HepG2 (cell line): ENCODE results near the gene GRK6. TPM values are rescaled to one million over a fixed set of nuclear protein-coding genes. Genes with fewer than 3 reads are reported as not detected.
A peak's percentile ranks its signal among the peaks of the same experiment; 100 is the strongest.

Source experiments
- ATAC-seq: fragments of 200-7000 bp; cut with Tn5 transposase; 3 replicates; pipeline ENCODE4 v1.9.1; 2020; ENCODE audit warnings: mild to moderate bottlenecking, moderate library complexity
- BruUV-seq: library from RNA; stranded (reverse); fragments of 400-500 nt; replicated peaks from 2 replicates; lab custom pipeline; 2021; lab: Mats Ljungman, UMichigan
- CTCF ChIA-PET: fragments of 300-600 bp; formaldehyde crosslinking; extraction: SDS; loops from one replicate; lab custom pipeline; 2021; ENCODE audit warnings: low total read pairs, inconsistent platforms, low intra/inter-chr PET ratio; lab: Yijun Ruan, JAX
- POLR2A ChIA-PET: fragments of 350-600 bp; sonication (Branson Sonifier 250); formaldehyde crosslinking; loops from one replicate; lab custom pipeline; 2020; ENCODE audit warnings: antibody characterized with exemption, inconsistent platforms; lab: Yijun Ruan, JAX
- DNase-seq: peaks from one replicate; pipeline ENCODE4 v3.0.0-alpha.2; 2015; ENCODE audit warnings: low spot score
- FAIRE-seq: peaks from 3 replicates; lab custom pipeline; 2011; peaks lifted over from hg19 to GRCh38; lab: Jason Lieb, UNC
- H2AFZ ChIP-seq: one replicate; pipeline ENCODE4 v1.6.1; 2011; ENCODE audit warnings: low read length, inconsistent platforms
- H3K27ac ChIP-seq: fragments of 300-600 bp; 3 replicates; pipeline ENCODE4 v1.8.0; 2011; ENCODE audit warnings: mixed run types, mild to moderate bottlenecking, mixed read lengths, low read length, inconsistent platforms; ENCODE audit not compliant: insufficient read depth; ENCODE audit errors: extremely low read length
- H3K27me3 ChIP-seq, 2 experiments: fragments of 200-600 bp in 1 of 2; 2 replicates in 1 of 2; 3 replicates in 1 of 2; pipeline versions ENCODE4 v1.6.0 to v1.8.0; 2011; ENCODE audit warnings: low read length in 2 of 2, mild to moderate bottlenecking in 2 of 2, moderate library complexity in 2 of 2, inconsistent platforms in 1 of 2; ENCODE audit not compliant: insufficient read depth in 2 of 2, control insufficient read depth in 1 of 2
- H3K36me3 ChIP-seq, 2 experiments: fragments of 200-600 bp in 1 of 2; replicated peaks in 1 of 2; 2 replicates in 1 of 2; 3 replicates in 1 of 2; pipeline versions ENCODE4 v1.5.1 to v1.8.0; 2011; ENCODE audit warnings: low read length in 2 of 2, inconsistent platforms in 1 of 2; ENCODE audit not compliant: insufficient read depth in 2 of 2, control insufficient read depth in 1 of 2
- H3K4me1 ChIP-seq: 2 replicates; pipeline ENCODE4 v1.5.1; 2012; ENCODE audit warnings: low read length, inconsistent platforms; ENCODE audit not compliant: insufficient read depth
- H3K4me2 ChIP-seq: 2 replicates; pipeline ENCODE4 v1.6.0; 2011; ENCODE audit warnings: low read depth, low read length, inconsistent platforms
- H3K4me3 ChIP-seq, 3 experiments: fragments of 200-600 bp in 1 of 3; sonication (generic), shearing (Covaris generic) in 1 of 3; replicated peaks in 1 of 3; 2 replicates each; pipeline ENCODE4 v1.5.1; 2011 to 2016; ENCODE audit warnings: low read length in 3 of 3, inconsistent platforms in 2 of 3, low read depth in 2 of 3, mild to moderate bottlenecking in 2 of 3, control low read depth in 1 of 3, mixed read lengths in 1 of 3; ENCODE audit not compliant: insufficient read depth in 1 of 3
- H3K79me2 ChIP-seq: one replicate; pipeline ENCODE4 v1.6.1; 2011; ENCODE audit warnings: low read length, inconsistent platforms; ENCODE audit not compliant: insufficient read depth
- H3K9ac ChIP-seq: 2 replicates; pipeline ENCODE4 v1.6.0; 2011; ENCODE audit warnings: mild to moderate bottlenecking, low read depth, low read length, inconsistent platforms; ENCODE audit not compliant: insufficient read depth
- H3K9me3 ChIP-seq: 2 replicates; pipeline ENCODE4 v1.5.1; 2012; ENCODE audit warnings: mild to moderate bottlenecking, low read length
- H4K20me1 ChIP-seq: 2 replicates; pipeline ENCODE4 v1.6.0; 2011; ENCODE audit warnings: inconsistent platforms, mild to moderate bottlenecking, low read length, moderate library complexity; ENCODE audit not compliant: insufficient read depth
- BCL3 ChIP-seq: sonication (generic); formaldehyde crosslinking; IDR thresholded peaks from 2 replicates; pipeline ENCODE4 v1.5.1; 2020; ENCODE audit warnings: mild to moderate bottlenecking, missing genetic modification reagents, moderate library complexity
- CBX2 ChIP-seq, 2 experiments: fragments of 200-600 bp in 1 of 2; sonication (generic); formaldehyde crosslinking in 1 of 2; IDR thresholded peaks; 2 replicates each; pipeline versions ENCODE4 v1.7.0 to v1.8.1; 2018 to 2022; ENCODE audit warnings: low read depth in 2 of 2, low read length in 1 of 2, mild to moderate bottlenecking in 1 of 2, missing genetic modification reagents in 1 of 2
- GLMP ChIP-seq: sonication (generic); formaldehyde crosslinking; IDR thresholded peaks from 2 replicates; pipeline ENCODE4 v1.9.0; 2021; ENCODE audit warnings: missing genetic modification reagents, mild to moderate bottlenecking, borderline replicate concordance
- HNF4A ChIP-seq: sonication (generic); formaldehyde crosslinking; IDR thresholded peaks from 2 replicates; pipeline ENCODE4 v1.4.0; 2020; ENCODE audit warnings: missing genetic modification reagents
- KMT2A ChIP-seq: sonication (generic); formaldehyde crosslinking; IDR thresholded peaks from 2 replicates; pipeline ENCODE4 v1.4.0; 2020; ENCODE audit warnings: missing genetic modification reagents
- NFKB2 ChIP-seq: sonication (generic); formaldehyde crosslinking; IDR thresholded peaks from 2 replicates; pipeline ENCODE4 v1.4.0; 2020; ENCODE audit warnings: missing genetic modification reagents, borderline replicate concordance
- PAF1 ChIP-seq: IDR thresholded peaks from 2 replicates; pipeline ENCODE4 v1.6.1; 2016; ENCODE audit warnings: missing genetic modification reagents, missing compliant biosample characterization
- THAP8 ChIP-seq: sonication (generic); formaldehyde crosslinking; IDR thresholded peaks from 2 replicates; pipeline ENCODE4 v1.5.1; 2020; ENCODE audit warnings: missing genetic modification reagents, mild to moderate bottlenecking, borderline replicate concordance
- TMF1 ChIP-seq: sonication (generic); formaldehyde crosslinking; IDR thresholded peaks from 2 replicates; pipeline ENCODE4 v1.8.1; 2022; ENCODE audit warnings: low read depth, missing genetic modification reagents
- ZBTB7B ChIP-seq: sonication (generic); formaldehyde crosslinking; IDR thresholded peaks from 2 replicates; pipeline ENCODE4 v1.4.0; 2020; ENCODE audit warnings: missing genetic modification reagents
- ZMYM4 ChIP-seq: sonication (generic); formaldehyde crosslinking; IDR thresholded peaks from 2 replicates; pipeline ENCODE4 v1.8.1; 2023; ENCODE audit warnings: mild to moderate bottlenecking, missing genetic modification reagents
- ZNF430 ChIP-seq: sonication (generic); formaldehyde crosslinking; IDR thresholded peaks from 2 replicates; pipeline ENCODE4 v1.9.0; 2021; ENCODE audit warnings: mild to moderate bottlenecking, missing genetic modification reagents
- ZNF543 ChIP-seq: sonication (generic); formaldehyde crosslinking; IDR thresholded peaks from 2 replicates; pipeline ENCODE4 v1.4.0; 2020; ENCODE audit warnings: mild to moderate bottlenecking, missing genetic modification reagents
- ZNF615 ChIP-seq: sonication (generic); formaldehyde crosslinking; IDR thresholded peaks from 2 replicates; pipeline ENCODE4 v1.5.0; 2020; ENCODE audit warnings: mild to moderate bottlenecking, missing genetic modification reagents, borderline replicate concordance
- WGBS: methylation state at CpG from one replicate; pipeline ENCODE4 v1.1.6; 2017; ENCODE audit warnings: low lambda C conversion rate; 5-methylcytosine and 5-hydroxymethylcytosine counted together
- in situ Hi-C: cut with HindIII; loops from 2 replicates; pipeline ENCODE4 v1.10.0; 2017; ENCODE audit warnings: low pct_unique_long_range_greater_than_20kb; ENCODE audit not compliant: extremely low pct_ligation_motif_present
- intact Hi-C: fragments of 100-400 bp; cut with micrococcal nuclease; formaldehyde crosslinking; loops from one replicate; pipeline ENCODE4 v1.10.0; 2022; ENCODE audit not compliant: unreplicated experiment
- polyA plus RNA-seq, 8 experiments: library from polyadenylated mRNA; depleted of rRNA in 3 of 8; stranded (reverse) in 7 of 8; unstranded in 1 of 8; fragments of >200 nt; fragmentation: Illumina TruSeq in 4 of 8; extraction: Trizol in 4 of 8; gene quantifications; 2 replicates each; pipeline versions ENCODE4 v1.2.1 to v1.2.3, GENCODE V29; 2011 to 2016; ENCODE audit warnings: low read depth in 4 of 8, missing spikeins in 1 of 8, mixed read lengths in 1 of 8; ENCODE audit not compliant: insufficient read depth in 1 of 8
- total RNA-seq, 5 experiments: library from RNA; depleted of rRNA; stranded (reverse); fragments of >200 nt; fragmentation: Illumina TruSeq; extraction: Trizol; gene quantifications; 2 replicates each; pipeline ENCODE4 v1.2.3, GENCODE V29; 2016; ENCODE audit warnings: low read depth in 1 of 5
- TF ChIP-seq, protein P1 (sequence below): IDR thresholded peaks from 2 replicates; pipeline ENCODE4 v1.6.1; 2016

GRK6 gene
- total and polyA plus RNA-seq, 2 of the 13 experiments (the other 11 are each of a cell fraction or from before 2014, with no cell fraction given): 13.2 to 19.9 TPM

- no peaks in the 10 kb centered on the region for H4K20me1 ChIP-seq
- H3K9ac ChIP-seq: peak overlapping the region; percentile 39; the same call in 1 of the 2 replicates
- no peak overlapping the region for H2AFZ ChIP-seq
- no TSS peak for BruUV-seq
- WGBS: 50% methylated on average over 6 of the region's 93 CpGs
- H3K36me3 ChIP-seq: no peaks in the 10 kb centered on the region
- intact Hi-C loops: loop anchor here (1.0 kb wide), 1 partner anchor 50 kb away; no protein-coding TSS in a partner anchor
- ChIA-PET POLR2A (interaction anchor here (0.5 to 3.3 kb wide), 11 partner anchors 21 to 94 kb away, joined by 3 to 19 read pairs (median 4); partner anchors contain the start of genes GRK6, PDLIM7 and PRR7), CTCF (interaction anchor here (0.6 to 2.3 kb wide), 4 partner anchors 22 to 97 kb away, joined by 3 to 35 read pairs (median 3); partner anchors contain the start of gene GRK6)
- H3K4me3 ChIP-seq: peak overlapping the region; percentile 30 to 70 (median 59); a peak in 5 of 6 replicates
- peak overlapping the region; percentile 71 for H3K4me2 ChIP-seq
- DNase-seq (no peak), FAIRE-seq (no peak), ATAC-seq (peak; percentile 91)
- no peaks in the 10 kb centered on the region for H3K9me3 ChIP-seq
- H3K27me3 ChIP-seq: no peaks in the 10 kb centered on the region
- in situ Hi-C loops: no loop called here
- peaks cover 20% of the 10 kb centered on the region for H3K4me1 ChIP-seq
- H3K79me2 ChIP-seq: no peaks in the 10 kb centered on the region
- H3K27ac ChIP-seq: no peak overlapping the region
- peak; percentile 71; the same call in 1 of the 2 replicates for TF ChIP-seq BCL3 (CRISPR knock-in tag)
- TF ChIP-seq GLMP (CRISPR knock-in tag): no peak
- TF ChIP-seq PAF1 (CRISPR knock-in tag): no peak
- no peak for TF ChIP-seq ZNF615 (CRISPR knock-in tag)
- TF ChIP-seq ZMYM4 (CRISPR knock-in tag): no peak
- TF ChIP-seq ZBTB7B (CRISPR knock-in tag): 0 out of 2 replicates have a peak, but pooled peaks have one; percentile 20
- TF ChIP-seq THAP8 (CRISPR knock-in tag): no peak
- TF ChIP-seq TMF1 (CRISPR knock-in tag): 0 out of 2 replicates have a peak, but pooled peaks have one; percentile 17
- no peak for TF ChIP-seq HNF4A (CRISPR knock-in tag)
- TF ChIP-seq, protein P1, sequence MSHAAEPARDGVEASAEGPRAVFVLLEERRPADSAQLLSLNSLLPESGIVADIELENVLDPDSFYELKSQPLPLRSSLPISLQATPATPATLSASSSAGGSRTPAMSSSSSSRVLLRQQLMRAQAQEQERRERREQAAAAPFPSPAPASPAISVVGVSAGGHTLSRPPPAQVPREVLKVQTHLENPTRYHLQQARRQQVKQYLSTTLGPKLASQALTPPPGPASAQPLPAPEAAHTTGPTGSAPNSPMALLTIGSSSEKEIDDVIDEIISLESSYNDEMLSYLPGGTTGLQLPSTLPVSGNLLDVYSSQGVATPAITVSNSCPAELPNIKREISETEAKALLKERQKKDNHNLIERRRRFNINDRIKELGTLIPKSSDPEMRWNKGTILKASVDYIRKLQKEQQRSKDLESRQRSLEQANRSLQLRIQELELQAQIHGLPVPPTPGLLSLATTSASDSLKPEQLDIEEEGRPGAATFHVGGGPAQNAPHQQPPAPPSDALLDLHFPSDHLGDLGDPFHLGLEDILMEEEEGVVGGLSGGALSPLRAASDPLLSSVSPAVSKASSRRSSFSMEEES: no peak
- TF ChIP-seq NFKB2: 0 out of 2 replicates have a peak, but pooled peaks have one; percentile 9
- TF ChIP-seq ZNF430: no peak; the same call in 1 of the 2 replicates
- no peak for TF ChIP-seq ZNF543 (CRISPR knock-in tag)
- 0 out of 2 replicates have a peak, but pooled peaks have one; percentile 23 for TF ChIP-seq KMT2A (CRISPR knock-in tag)
- no peak for TF ChIP-seq CBX2 (IDR thresholded peaks at IDR 0.05; ENCODE audit: low read depth, low read length)
- no peak for TF ChIP-seq CBX2 (CRISPR knock-in tag; IDR thresholded peaks at IDR 0.05; ENCODE audit: low read depth)
These were observed 22.5 kb upstream of the GRK6 start for GRCh38 chr5:177403792-177404640.
